Measurements from ENCODE around the gene TUBGCP2. TPM values are rescaled to one million over a fixed set of nuclear protein-coding genes. Genes with fewer than 3 reads are reported as not detected.

Gene TUBGCP2
- total RNA-seq, 1 experiment from 2014 or later, result 93.7 TPM

DNA sequence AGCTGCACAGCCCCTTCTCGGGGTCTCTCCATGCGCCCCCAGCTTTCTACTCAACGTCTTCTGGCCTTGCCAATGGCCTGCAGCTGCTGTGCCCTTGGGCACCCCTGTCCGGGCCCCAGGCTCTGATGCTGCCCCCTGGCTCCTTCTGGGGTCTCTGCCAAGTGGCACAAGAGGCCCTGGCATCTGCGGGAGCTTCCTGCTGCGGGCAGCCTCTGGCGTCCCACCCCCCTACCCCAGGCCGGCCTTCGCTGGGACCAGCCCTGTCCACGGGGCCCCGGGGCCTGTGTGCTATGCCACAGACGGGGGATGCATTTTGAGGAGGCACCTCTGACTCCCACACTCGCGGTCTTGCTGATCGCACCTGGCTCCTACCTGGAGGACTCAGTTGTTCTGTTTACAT, 68.7 kb downstream of the TUBGCP2 start:
- BruUV-seq (replicated peaks), result no TSS peak
- POLR2A ChIA-PET, result no interaction called here

DNA sequence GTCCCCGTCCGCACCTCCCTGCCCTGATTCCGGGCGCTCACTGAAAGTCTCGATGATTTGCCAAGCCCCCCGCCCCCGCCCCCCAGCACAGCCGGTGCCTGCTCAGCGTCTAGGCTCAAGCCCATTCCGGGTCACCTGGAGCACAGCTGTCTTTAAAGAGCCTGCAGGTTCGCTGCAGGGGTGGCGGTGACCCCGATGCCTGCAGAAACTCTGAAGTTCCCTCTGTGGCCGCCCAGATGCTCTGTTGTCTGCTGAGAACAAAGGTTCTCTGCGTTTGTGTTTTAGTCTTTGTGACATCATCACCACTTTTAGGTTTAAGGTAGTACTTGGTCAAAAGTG, 70.2 kb downstream of the TUBGCP2 start:
- no peaks in the 10 kb centered on the region for H3K4me1 ChIP-seq (ENCODE audit: control insufficient read depth, insufficient read depth, low read length)
- ATAC-seq (no peak), DNase-seq (ENCODE audit: low read depth, low spot score) (no peak)
- ChIA-PET POLR2A (interaction anchor here (0.7 kb wide), 1 partner anchor 13 kb away, joined by 9 read pairs; no protein-coding TSS in a partner anchor), CTCF (no interaction called here)
- TF ChIP-seq, protein P1, sequence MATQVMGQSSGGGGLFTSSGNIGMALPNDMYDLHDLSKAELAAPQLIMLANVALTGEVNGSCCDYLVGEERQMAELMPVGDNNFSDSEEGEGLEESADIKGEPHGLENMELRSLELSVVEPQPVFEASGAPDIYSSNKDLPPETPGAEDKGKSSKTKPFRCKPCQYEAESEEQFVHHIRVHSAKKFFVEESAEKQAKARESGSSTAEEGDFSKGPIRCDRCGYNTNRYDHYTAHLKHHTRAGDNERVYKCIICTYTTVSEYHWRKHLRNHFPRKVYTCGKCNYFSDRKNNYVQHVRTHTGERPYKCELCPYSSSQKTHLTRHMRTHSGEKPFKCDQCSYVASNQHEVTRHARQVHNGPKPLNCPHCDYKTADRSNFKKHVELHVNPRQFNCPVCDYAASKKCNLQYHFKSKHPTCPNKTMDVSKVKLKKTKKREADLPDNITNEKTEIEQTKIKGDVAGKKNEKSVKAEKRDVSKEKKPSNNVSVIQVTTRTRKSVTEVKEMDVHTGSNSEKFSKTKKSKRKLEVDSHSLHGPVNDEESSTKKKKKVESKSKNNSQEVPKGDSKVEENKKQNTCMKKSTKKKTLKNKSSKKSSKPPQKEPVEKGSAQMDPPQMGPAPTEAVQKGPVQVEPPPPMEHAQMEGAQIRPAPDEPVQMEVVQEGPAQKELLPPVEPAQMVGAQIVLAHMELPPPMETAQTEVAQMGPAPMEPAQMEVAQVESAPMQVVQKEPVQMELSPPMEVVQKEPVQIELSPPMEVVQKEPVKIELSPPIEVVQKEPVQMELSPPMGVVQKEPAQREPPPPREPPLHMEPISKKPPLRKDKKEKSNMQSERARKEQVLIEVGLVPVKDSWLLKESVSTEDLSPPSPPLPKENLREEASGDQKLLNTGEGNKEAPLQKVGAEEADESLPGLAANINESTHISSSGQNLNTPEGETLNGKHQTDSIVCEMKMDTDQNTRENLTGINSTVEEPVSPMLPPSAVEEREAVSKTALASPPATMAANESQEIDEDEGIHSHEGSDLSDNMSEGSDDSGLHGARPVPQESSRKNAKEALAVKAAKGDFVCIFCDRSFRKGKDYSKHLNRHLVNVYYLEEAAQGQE (IDR thresholded peaks at IDR 0.05; ENCODE audit: insufficient read depth in 1 of 2, low read depth in 2 of 2, low read length in 1 of 2), result no peak
- TF ChIP-seq TCF7L2 (IDR thresholded peaks at IDR 0.05; ENCODE audit: low read depth, low read length) (no peak), SIN3A (IDR thresholded peaks at IDR 0.05; ENCODE audit: borderline replicate concordance, insufficient read depth, low read depth, low read length) (no peak), POLR2AphosphoS5 (IDR thresholded peaks at IDR 0.05; ENCODE audit: low read depth, low read length) (no peak)
- TF ChIP-seq, protein P2, sequence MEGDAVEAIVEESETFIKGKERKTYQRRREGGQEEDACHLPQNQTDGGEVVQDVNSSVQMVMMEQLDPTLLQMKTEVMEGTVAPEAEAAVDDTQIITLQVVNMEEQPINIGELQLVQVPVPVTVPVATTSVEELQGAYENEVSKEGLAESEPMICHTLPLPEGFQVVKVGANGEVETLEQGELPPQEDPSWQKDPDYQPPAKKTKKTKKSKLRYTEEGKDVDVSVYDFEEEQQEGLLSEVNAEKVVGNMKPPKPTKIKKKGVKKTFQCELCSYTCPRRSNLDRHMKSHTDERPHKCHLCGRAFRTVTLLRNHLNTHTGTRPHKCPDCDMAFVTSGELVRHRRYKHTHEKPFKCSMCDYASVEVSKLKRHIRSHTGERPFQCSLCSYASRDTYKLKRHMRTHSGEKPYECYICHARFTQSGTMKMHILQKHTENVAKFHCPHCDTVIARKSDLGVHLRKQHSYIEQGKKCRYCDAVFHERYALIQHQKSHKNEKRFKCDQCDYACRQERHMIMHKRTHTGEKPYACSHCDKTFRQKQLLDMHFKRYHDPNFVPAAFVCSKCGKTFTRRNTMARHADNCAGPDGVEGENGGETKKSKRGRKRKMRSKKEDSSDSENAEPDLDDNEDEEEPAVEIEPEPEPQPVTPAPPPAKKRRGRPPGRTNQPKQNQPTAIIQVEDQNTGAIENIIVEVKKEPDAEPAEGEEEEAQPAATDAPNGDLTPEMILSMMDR (IDR thresholded peaks at IDR 0.05), result no peak
- no peaks in the 10 kb centered on the region for H3K36me3 ChIP-seq (ENCODE audit: control insufficient read depth, insufficient read depth, low read length)
- no peaks in the 10 kb centered on the region for H3K9me3 ChIP-seq (ENCODE audit: control insufficient read depth, insufficient read depth, low read depth, low read length)
- in situ Hi-C loops (cut with HindIII; ENCODE audit: low pct_unique_long_range_greater_than_20kb, low sequenced_read_pairs), result no loop called here
- no TSS peak for BruUV-seq (replicated peaks)
- no peak overlapping the region for H3K27ac ChIP-seq (ENCODE audit: low read length)
- H3K4me3 ChIP-seq (ENCODE audit: low read depth in 2 of 2, low read length in 2 of 2), result no peak overlapping the region
- H3K27me3 ChIP-seq (ENCODE audit: control insufficient read depth, insufficient read depth, low read length), result peaks cover 4% of the 10 kb centered on the region; the same call in 1 of the 2 replicates
- intact Hi-C loops (cut with micrococcal nuclease; ENCODE audit: unreplicated experiment), result no loop called here

More for the DNA sequence above, 68.7 kb downstream of the TUBGCP2 start:
- Histone ChIP-seq H3K9me3 (ENCODE audit: control insufficient read depth, insufficient read depth, low read depth, low read length) (no peaks in the 10 kb centered on the region), H3K4me1 (ENCODE audit: control insufficient read depth, insufficient read depth, low read length) (no peaks in the 10 kb centered on the region), H3K4me3 (ENCODE audit: low read depth in 2 of 2, low read length in 2 of 2) (no peak overlapping the region), H3K27me3 (ENCODE audit: control insufficient read depth, insufficient read depth, low read length) (peaks cover 4% of the 10 kb centered on the region; the same call in 1 of the 2 replicates), H3K27ac (ENCODE audit: low read length) (no peak overlapping the region), H3K36me3 (ENCODE audit: control insufficient read depth, insufficient read depth, low read length) (no peaks in the 10 kb centered on the region)
- TF ChIP-seq SIN3A (IDR thresholded peaks at IDR 0.05; ENCODE audit: borderline replicate concordance, insufficient read depth, low read depth, low read length) (no peak), POLR2AphosphoS5 (IDR thresholded peaks at IDR 0.05; ENCODE audit: low read depth, low read length) (no peak), TCF7L2 (IDR thresholded peaks at IDR 0.05; ENCODE audit: low read depth, low read length) (no peak)
- TF ChIP-seq, protein P2 (IDR thresholded peaks at IDR 0.05), result no peak
- TF ChIP-seq, protein P1 (IDR thresholded peaks at IDR 0.05; ENCODE audit: insufficient read depth in 1 of 2, low read depth in 2 of 2, low read length in 1 of 2), result no peak
- ATAC-seq (no peak), DNase-seq (ENCODE audit: low read depth, low spot score) (no peak)
- intact Hi-C loops (cut with micrococcal nuclease; ENCODE audit: unreplicated experiment) (loop anchor here (5.0 kb wide), 1 partner anchor 93 kb away; no protein-coding TSS in a partner anchor), in situ Hi-C loops (cut with HindIII; ENCODE audit: low pct_unique_long_range_greater_than_20kb, low sequenced_read_pairs) (no loop called here)
- CTCF ChIA-PET, result no interaction called here
